Osteoblast (primary cell): ENCODE results near the gene OXSR1. TPM values are rescaled to one million over a fixed set of nuclear protein-coding genes. Genes with fewer than 3 reads are reported as not detected.

Experiments
- DNase-seq: peaks from one replicate; pipeline ENCODE4 v3.0.0; 2011; ENCODE audit warnings: low spot score, mixed read lengths; ENCODE audit not compliant: insufficient read length; ENCODE audit errors: missing footprints
- H2AFZ ChIP-seq: 2 replicates; pipeline ENCODE4 v1.6.0; 2011; ENCODE audit warnings: mild to moderate bottlenecking, low read length
- H3K27ac ChIP-seq: 2 replicates; pipeline ENCODE4 v1.5.1; 2011; ENCODE audit warnings: mild to moderate bottlenecking, low read depth, low read length, moderate library complexity
- H3K27me3 ChIP-seq: 2 replicates; pipeline ENCODE4 v1.6.0; 2012; ENCODE audit warnings: mild to moderate bottlenecking, control low read depth, inconsistent platforms, low read length, moderate library complexity; ENCODE audit not compliant: insufficient read depth
- H3K36me3 ChIP-seq: 2 replicates; pipeline ENCODE4 v1.5.1; 2011; ENCODE audit warnings: mild to moderate bottlenecking, low read length, control low read depth, moderate library complexity; ENCODE audit not compliant: insufficient read depth
- H3K4me1 ChIP-seq: 2 replicates; pipeline ENCODE4 v1.5.1; 2011; ENCODE audit warnings: mild to moderate bottlenecking, low read length, control low read depth, moderate library complexity; ENCODE audit not compliant: insufficient read depth
- H3K4me2 ChIP-seq: 2 replicates; pipeline ENCODE4 v1.6.0; 2011; ENCODE audit warnings: mild to moderate bottlenecking, low read length; ENCODE audit not compliant: insufficient read depth
- H3K4me3 ChIP-seq: fragments of 200-600 bp; sonication (generic); 3 replicates; pipeline ENCODE4 v1.5.1; 2012; ENCODE audit warnings: mild to moderate bottlenecking, low read length, inconsistent platforms; ENCODE audit not compliant: insufficient read depth
- H3K79me2 ChIP-seq: 2 replicates; pipeline ENCODE4 v1.6.0; 2012; ENCODE audit warnings: mild to moderate bottlenecking, low read length, control low read depth, inconsistent platforms; ENCODE audit not compliant: insufficient read depth
- H3K9me3 ChIP-seq: 2 replicates; pipeline ENCODE4 v1.5.1; 2011; ENCODE audit warnings: low read depth, low read length, control low read depth
- H4K20me1 ChIP-seq: 2 replicates; pipeline ENCODE4 v1.6.0; 2012; ENCODE audit warnings: mild to moderate bottlenecking, low read length, control low read depth; ENCODE audit not compliant: insufficient read depth
- CTCF ChIP-seq: IDR thresholded peaks from 2 replicates; pipeline ENCODE4 v1.5.1; 2011; ENCODE audit warnings: mild to moderate bottlenecking, low read depth, low read length, moderate library complexity; ENCODE audit errors: extremely low read depth
- total RNA-seq: library from RNA; depleted of rRNA; stranded (reverse); fragments of >200 nt; gene quantifications from 2 replicates; pipeline ENCODE4 v1.2.3, GENCODE V29; 2012

The OXSR1 gene
- total RNA-seq, 1 donor: 50.3 TPM

- H3K9me3 ChIP-seq: no peaks in the 10 kb centered on the region
- peaks cover 13% of the 10 kb centered on the region for H3K36me3 ChIP-seq
- peaks cover 4% of the 10 kb centered on the region for H4K20me1 ChIP-seq
- no peak for DNase-seq
- H3K27ac ChIP-seq: no peak overlapping the region
- TF ChIP-seq CTCF: no peak
- H3K4me1 ChIP-seq: no peaks in the 10 kb centered on the region
- no peak overlapping the region for H3K4me3 ChIP-seq
- H3K79me2 ChIP-seq: no peaks in the 10 kb centered on the region
- H2AFZ ChIP-seq: no peak overlapping the region
- H3K4me2 ChIP-seq: no peak overlapping the region
- H3K27me3 ChIP-seq: no peaks in the 10 kb centered on the region
Observed at GRCh38 chr3:38260474-38260873, 95.1 kb downstream of the OXSR1 start.

GRCh38 chr3:38264353-38264771, 99.0 kb downstream of the OXSR1 start:
- no peak for DNase-seq
- no peak overlapping the region for H3K27ac ChIP-seq

GRCh38 chr3:38264779-38265178, 99.4 kb downstream of the OXSR1 start:
- H3K27ac ChIP-seq: no peak overlapping the region
- no peak overlapping the region for H3K4me2 ChIP-seq
- no peak for TF ChIP-seq CTCF
- H2AFZ ChIP-seq: no peak overlapping the region
- no peaks in the 10 kb centered on the region for H3K4me1 ChIP-seq
- no peaks in the 10 kb centered on the region for H3K9me3 ChIP-seq
- H3K4me3 ChIP-seq: no peak overlapping the region
- no peaks in the 10 kb centered on the region for H3K79me2 ChIP-seq
- H4K20me1 ChIP-seq: no peaks in the 10 kb centered on the region
- no peak for DNase-seq
- peaks cover 9% of the 10 kb centered on the region for H3K36me3 ChIP-seq
- no peaks in the 10 kb centered on the region for H3K27me3 ChIP-seq

More at GRCh38 chr3:38264353-38264771, 99.0 kb downstream of the OXSR1 start:
- Histone ChIP-seq H3K36me3 (peaks cover 9% of the 10 kb centered on the region), H3K79me2 (no peaks in the 10 kb centered on the region), H4K20me1 (no peaks in the 10 kb centered on the region), H3K27me3 (no peaks in the 10 kb centered on the region), H2AFZ (no peak overlapping the region), H3K4me2 (no peak overlapping the region), H3K4me1 (no peaks in the 10 kb centered on the region), H3K4me3 (no peak overlapping the region), H3K9me3 (no peaks in the 10 kb centered on the region)
- no peak for TF ChIP-seq CTCF

- Histone ChIP-seq H3K79me2 (no peaks in the 10 kb centered on the region), H3K9me3 (no peaks in the 10 kb centered on the region), H3K4me1 (no peaks in the 10 kb centered on the region), H2AFZ (no peak within 1 kb of the TSS), H3K36me3 (peaks cover 6% of the 10 kb centered on the region), H3K4me2 (no peak within 1 kb of the TSS), H3K4me3 (no peak within 1 kb of the TSS), H3K27ac (no peak within 1 kb of the TSS), H4K20me1 (no peaks in the 10 kb centered on the region), H3K27me3 (no peaks in the 10 kb centered on the region)
- no peak for TF ChIP-seq CTCF
- DNase-seq: no peak
Observed at GRCh38 chr3:38265604-38266307, 100.4 kb downstream of the OXSR1 start, which contains the start of gene SLC22A13. Gene SLC22A13 (plus strand): TSS chr3:38265812. CDS start chr3:38265861, 49 bp downstream.
